HUES64 (cell line): ENCODE results near the gene CD96. TPM values are rescaled to one million over a fixed set of nuclear protein-coding genes. Genes with fewer than 3 reads are reported as not detected.
"Not testable (repeated sequence)": the region's sequence is repeated elsewhere in the genome, so short reads cannot be mapped to it uniquely, and the experiment has no call there.

Experiments
- H3K27ac ChIP-seq: 2 replicates; pipeline ENCODE4 v1.7.0; 2013; ENCODE audit warnings: low read depth, low read length, inconsistent platforms
- H3K27me3 ChIP-seq: 2 replicates; pipeline ENCODE4 v1.6.1; 2013; ENCODE audit warnings: mild to moderate bottlenecking, low read length; ENCODE audit not compliant: insufficient read depth
- H3K36me3 ChIP-seq: 2 replicates; pipeline ENCODE4 v1.6.1; 2013; ENCODE audit warnings: mild to moderate bottlenecking, low read length; ENCODE audit not compliant: insufficient read depth
- H3K4me1 ChIP-seq: 2 replicates; pipeline ENCODE4 v1.6.1; 2013; ENCODE audit warnings: mild to moderate bottlenecking, low read length, moderate library complexity; ENCODE audit not compliant: insufficient read depth
- H3K4me3 ChIP-seq: 2 replicates; pipeline ENCODE4 v1.5.1; 2013; ENCODE audit warnings: mild to moderate bottlenecking, low read length, moderate library complexity
- H3K9ac ChIP-seq: 2 replicates; pipeline ENCODE4 v1.6.1; 2013; ENCODE audit warnings: mild to moderate bottlenecking, low read depth, low read length
- H3K9me3 ChIP-seq: 2 replicates; pipeline ENCODE4 v1.6.1; 2013; ENCODE audit warnings: low read depth, low read length; ENCODE audit not compliant: insufficient read depth
- WGBS: fragments of 150-250, 120-280 bp; methylation state at CpG from one replicate; pipeline ENCODE4 v1.1.7; 2013; ENCODE audit warnings: missing lambda C conversion rate; 5-methylcytosine and 5-hydroxymethylcytosine counted together
- polyA plus RNA-seq, 2 experiments: library from polyadenylated mRNA; stranded (reverse); fragments of 50-300 nt; gene quantifications; one replicate each; pipeline ENCODE4 v1.2.3, GENCODE V29; 2013

Gene CD96, protein sequence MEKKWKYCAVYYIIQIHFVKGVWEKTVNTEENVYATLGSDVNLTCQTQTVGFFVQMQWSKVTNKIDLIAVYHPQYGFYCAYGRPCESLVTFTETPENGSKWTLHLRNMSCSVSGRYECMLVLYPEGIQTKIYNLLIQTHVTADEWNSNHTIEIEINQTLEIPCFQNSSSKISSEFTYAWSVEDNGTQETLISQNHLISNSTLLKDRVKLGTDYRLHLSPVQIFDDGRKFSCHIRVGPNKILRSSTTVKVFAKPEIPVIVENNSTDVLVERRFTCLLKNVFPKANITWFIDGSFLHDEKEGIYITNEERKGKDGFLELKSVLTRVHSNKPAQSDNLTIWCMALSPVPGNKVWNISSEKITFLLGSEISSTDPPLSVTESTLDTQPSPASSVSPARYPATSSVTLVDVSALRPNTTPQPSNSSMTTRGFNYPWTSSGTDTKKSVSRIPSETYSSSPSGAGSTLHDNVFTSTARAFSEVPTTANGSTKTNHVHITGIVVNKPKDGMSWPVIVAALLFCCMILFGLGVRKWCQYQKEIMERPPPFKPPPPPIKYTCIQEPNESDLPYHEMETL
- polyA plus RNA-seq (2013, experiment 1 of 2) = not detected
- polyA plus RNA-seq (2013, experiment 2 of 2) = not detected

DNA sequence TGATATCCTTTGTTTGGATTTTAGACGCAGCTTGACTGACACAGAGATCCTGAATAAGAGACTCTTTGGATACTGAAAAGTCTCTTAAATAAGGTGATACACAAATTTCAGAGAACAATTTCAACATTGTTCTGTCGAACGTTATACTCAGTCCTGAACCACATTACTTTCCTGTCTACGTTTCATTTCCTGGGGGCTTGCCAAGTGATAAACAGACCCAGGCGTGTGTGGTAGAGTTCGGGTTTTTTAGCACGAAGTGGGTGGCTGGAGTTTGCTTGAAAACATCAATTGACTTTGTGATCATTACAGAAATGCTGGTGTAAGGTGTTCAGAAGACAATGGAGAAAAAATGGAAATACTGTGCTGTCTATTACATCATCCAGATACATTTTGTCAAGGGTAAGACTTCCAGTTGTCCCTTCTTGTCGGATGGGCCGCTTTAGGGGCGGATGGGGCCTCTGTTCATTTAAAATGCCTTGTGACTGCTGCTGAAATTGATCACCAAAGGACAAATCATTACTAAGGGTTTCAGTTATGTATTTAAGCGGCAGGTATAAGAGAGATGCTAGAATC, at the start of gene CD96:
Gene CD96 (plus strand): TSS at position 287 of the 573 bp plus-strand sequence. CDS start 52 bp downstream, at position 339.
- H3K4me3 ChIP-seq = no peak within 1 kb of the TSS
- no peaks in the 10 kb centered on the region for H3K9me3 ChIP-seq
- H3K9ac ChIP-seq = no peak within 1 kb of the TSS
- WGBS = 95% methylated on average over 11 of the region's 11 CpGs
- H3K27me3 ChIP-seq = no peaks in the 10 kb centered on the region
- no peaks in the 10 kb centered on the region for H3K36me3 ChIP-seq
- H3K4me1 ChIP-seq = peaks cover 4% of the 10 kb centered on the region; the same call in 1 of the 2 replicates
- H3K27ac ChIP-seq = no peak within 1 kb of the TSS

DNA sequence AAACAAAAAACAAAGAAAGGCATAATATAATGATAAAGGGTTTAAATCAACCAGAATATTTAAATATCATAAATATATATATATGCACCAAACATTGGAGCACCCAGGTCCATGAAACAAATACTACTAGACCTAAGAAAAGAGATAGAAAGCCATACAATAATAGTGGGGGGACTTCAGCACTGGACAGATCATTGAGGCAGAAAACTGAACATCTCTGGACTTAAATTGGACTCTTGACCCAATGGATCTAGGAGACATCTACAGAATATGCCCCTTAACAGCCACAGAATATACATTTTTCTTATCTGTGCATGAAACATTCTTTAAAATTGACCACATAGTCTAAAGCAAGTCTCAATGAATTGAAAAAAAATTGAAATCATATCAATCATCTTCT, 48.7 kb upstream of the CD96 start:
- H3K4me3 ChIP-seq = no peak overlapping the region
- no peak overlapping the region for H3K27ac ChIP-seq
- H3K9ac ChIP-seq = no peak overlapping the region
- no peaks in the 10 kb centered on the region for H3K27me3 ChIP-seq
- H3K4me1 ChIP-seq = no peaks in the 10 kb centered on the region
- H3K9me3 ChIP-seq = no peaks in the 10 kb centered on the region
- no peaks in the 10 kb centered on the region for H3K36me3 ChIP-seq

DNA sequence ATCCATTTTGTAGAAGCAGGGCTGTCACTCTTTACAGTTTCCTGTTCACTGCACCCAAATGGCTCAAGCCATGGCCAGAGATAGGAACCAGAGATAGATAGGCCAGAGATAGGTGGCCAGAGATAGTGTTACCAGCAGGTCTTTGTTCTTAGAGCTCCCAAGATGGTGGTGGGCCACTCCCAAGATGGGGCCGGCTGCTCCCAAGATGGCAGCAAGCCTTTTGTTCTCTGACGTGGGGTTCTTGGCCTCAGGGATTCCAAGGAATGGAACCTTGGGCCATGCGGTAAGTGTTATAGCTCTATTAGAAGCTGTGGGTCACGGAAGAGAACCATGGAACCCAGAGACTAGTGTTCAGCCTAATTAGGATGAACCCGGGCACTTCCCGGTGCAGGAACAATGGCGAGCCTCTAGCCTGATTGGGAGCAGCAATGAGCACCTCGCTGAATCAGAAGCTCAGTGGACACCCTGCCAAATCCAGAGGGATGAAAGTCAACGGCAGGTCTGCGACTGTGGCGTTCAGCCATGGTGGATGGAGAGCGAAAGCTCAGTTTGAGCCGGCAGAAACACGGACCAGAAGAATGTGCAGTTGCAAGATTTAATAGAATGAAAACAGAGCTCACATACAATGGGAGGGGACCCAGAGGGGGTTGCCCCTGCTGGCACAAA, 45.0 kb upstream of the CD96 start:
- H3K27me3 ChIP-seq = no peaks in the 10 kb centered on the region
- H3K27ac ChIP-seq = no peak overlapping the region
- no peak overlapping the region for H3K4me3 ChIP-seq
- no peaks in the 10 kb centered on the region for H3K36me3 ChIP-seq
- H3K9me3 ChIP-seq = no peaks in the 10 kb centered on the region
- WGBS = 89% methylated on average over 14 of the region's 14 CpGs
- no peak overlapping the region for H3K9ac ChIP-seq
- H3K4me1 ChIP-seq = no peaks in the 10 kb centered on the region

DNA sequence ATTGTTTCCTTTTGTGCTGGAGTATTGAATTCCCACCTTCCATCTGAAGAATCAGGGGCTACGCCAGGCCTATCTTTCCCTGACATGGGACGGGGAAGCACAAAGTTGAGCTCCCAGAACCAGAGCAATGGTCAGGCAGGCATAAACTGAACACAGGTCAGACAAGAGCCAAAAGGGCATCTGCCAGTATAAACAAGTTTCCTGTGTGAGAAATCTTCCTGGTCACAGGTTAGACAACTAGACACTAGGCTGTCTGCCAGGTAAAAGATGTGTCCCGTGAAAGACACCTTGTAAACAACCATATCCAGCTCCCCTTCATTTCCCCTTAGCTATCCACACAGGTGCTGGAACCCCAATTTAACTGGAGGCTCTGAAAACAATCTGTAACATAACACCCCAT, 44.0 kb upstream of the CD96 start:
- no peaks in the 10 kb centered on the region for H3K4me1 ChIP-seq
- WGBS = 95% methylated on average over 3 of the region's 3 CpGs
- H3K4me3 ChIP-seq = no peak overlapping the region
- no peaks in the 10 kb centered on the region for H3K36me3 ChIP-seq
- H3K9ac ChIP-seq = no peak overlapping the region
- H3K9me3 ChIP-seq = no peaks in the 10 kb centered on the region
- H3K27ac ChIP-seq = no peak overlapping the region
- no peaks in the 10 kb centered on the region for H3K27me3 ChIP-seq

DNA sequence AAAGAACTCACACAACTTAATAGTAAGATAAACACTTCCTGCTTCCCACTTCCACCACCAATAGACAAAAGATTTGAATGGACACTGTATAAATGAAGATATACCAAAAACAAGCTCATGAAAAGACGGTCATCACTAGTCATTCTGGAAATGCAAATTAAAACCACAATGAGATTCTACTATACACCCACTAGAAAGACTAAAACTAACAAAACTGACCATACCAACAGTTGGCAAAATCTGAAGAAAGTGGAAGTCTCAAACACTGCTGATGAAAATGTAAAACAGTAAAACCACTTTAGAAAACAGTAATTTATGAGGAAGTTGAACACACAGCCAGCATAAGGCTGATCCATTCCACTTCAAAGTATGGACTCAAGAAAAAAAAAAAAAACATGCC, 35.6 kb upstream of the CD96 start:
- Histone ChIP-seq H3K27ac (no peak overlapping the region), H3K4me1 (no peaks in the 10 kb centered on the region), H3K4me3 (no peak overlapping the region), H3K9ac (no peak overlapping the region), H3K9me3 (no peaks in the 10 kb centered on the region), H3K36me3 (no peaks in the 10 kb centered on the region), H3K27me3 (no peaks in the 10 kb centered on the region)
- WGBS = 91% methylated on average over 1 of the region's 1 CpG

DNA sequence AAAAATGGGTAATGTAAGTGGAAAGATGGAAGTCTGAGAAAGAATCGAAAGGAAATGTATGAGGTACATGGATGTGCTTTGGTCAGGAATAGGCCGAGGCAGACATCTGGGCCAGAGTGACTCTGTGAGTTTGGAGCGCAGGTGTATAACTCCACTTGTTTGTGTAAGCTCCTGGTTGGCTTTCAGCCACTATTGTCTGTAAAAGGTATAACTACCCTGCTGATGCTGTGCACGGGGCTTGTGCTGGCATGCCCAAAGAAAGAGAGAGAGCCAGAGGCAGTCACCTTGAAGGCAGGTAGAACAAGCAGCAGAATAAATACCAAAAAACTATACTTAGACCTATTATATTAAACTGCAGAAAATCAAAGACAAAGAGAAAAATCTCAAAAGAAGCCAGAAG, 32.7 kb upstream of the CD96 start:
- Histone ChIP-seq H3K4me1 (no peaks in the 10 kb centered on the region), H3K9me3 (no peaks in the 10 kb centered on the region), H3K36me3 (no peaks in the 10 kb centered on the region), H3K9ac (no peak overlapping the region), H3K27me3 (no peaks in the 10 kb centered on the region), H3K4me3 (no peak overlapping the region), H3K27ac (no peak overlapping the region)
- 92% methylated on average over 4 of the region's 4 CpGs for WGBS

DNA sequence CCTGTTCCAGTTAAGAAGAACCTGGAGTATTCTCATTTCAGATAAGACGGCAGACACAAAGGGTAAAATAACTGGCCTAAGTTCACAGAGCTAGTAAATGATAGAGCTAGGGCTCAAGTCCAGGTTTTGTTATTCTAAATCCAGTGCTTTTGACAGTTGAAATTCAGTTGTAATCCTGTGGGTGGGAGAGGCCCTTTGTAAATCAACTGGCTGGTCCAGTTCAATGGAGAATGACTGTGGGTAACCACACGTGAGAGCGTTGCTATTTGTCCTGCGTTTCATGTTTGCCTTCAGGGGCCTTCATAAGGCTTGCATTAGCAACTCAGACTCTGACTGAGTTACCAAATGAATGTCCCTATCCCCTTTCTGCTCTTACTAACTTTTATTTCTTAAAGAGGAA, 24.2 kb upstream of the CD96 start:
- Histone ChIP-seq H3K4me3 (no peak overlapping the region), H3K9ac (no peak overlapping the region), H3K9me3 (no peaks in the 10 kb centered on the region), H3K27ac (no peak overlapping the region), H3K4me1 (peaks cover 6% of the 10 kb centered on the region), H3K36me3 (no peaks in the 10 kb centered on the region), H3K27me3 (no peaks in the 10 kb centered on the region)
- WGBS = 75% methylated on average over 4 of the region's 4 CpGs

DNA sequence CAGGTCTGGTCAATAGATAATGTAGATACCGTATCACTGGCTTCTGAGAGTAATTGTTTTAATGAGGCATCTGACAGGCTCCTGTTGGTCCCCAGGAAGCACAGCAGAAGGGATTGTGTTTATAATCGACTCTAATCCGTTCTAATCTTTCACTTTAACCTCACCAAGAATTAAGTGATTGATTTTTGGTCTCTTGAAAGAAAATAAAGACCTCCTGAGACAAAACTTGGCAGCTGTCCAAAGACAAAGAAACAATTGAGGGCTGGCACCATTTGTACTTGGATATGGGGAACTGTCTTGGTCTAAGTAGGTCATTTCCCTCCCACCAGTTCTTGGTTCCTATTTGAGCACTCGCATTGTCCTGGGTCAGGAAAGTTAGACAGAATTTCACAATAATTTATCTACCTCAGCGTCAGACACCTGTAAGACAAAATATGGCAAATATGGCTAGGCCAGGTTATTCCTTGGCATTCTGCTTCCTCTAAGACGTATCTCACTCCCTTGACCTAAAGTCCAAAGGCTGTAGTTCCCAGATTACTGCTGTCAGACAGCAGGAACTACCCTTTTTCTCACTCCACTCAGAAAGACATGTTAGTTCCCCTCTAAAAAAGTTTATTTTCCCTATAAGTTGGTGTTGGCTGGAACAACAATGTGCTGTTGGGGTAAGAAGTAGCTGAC, 22.7 kb upstream of the CD96 start:
- Histone ChIP-seq H3K27ac (no peak overlapping the region), H3K27me3 (no peaks in the 10 kb centered on the region), H3K4me1 (peaks cover 6% of the 10 kb centered on the region), H3K9me3 (no peaks in the 10 kb centered on the region), H3K4me3 (no peak overlapping the region), H3K9ac (no peak overlapping the region), H3K36me3 (no peaks in the 10 kb centered on the region)
- WGBS = 93% methylated on average over 4 of the region's 6 CpGs

DNA sequence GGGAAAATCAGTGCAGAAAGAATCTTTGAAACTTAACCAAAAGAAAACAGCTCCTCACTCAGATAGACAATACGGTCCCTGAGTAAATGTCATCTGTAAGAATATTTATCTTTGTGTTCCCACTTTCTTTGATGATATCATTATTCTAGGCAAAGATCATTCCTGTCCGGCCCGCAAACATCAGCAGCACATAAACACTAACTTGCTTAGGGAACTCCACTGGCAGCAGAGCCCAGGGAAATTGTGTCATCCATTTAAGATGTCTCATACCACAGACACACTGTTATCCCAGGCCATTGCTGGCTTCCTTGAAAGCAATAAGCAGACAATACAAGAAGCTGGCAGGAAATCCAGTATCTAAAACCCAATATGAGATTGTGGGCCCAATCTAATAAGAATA, 20.1 kb upstream of the CD96 start:
- Histone ChIP-seq H3K27ac (no peak overlapping the region), H3K4me1 (peaks cover 6% of the 10 kb centered on the region), H3K27me3 (no peaks in the 10 kb centered on the region), H3K4me3 (no peak overlapping the region), H3K9me3 (no peaks in the 10 kb centered on the region), H3K36me3 (no peaks in the 10 kb centered on the region), H3K9ac (no peak overlapping the region)
- WGBS = 96% methylated on average over 2 of the region's 3 CpGs

DNA sequence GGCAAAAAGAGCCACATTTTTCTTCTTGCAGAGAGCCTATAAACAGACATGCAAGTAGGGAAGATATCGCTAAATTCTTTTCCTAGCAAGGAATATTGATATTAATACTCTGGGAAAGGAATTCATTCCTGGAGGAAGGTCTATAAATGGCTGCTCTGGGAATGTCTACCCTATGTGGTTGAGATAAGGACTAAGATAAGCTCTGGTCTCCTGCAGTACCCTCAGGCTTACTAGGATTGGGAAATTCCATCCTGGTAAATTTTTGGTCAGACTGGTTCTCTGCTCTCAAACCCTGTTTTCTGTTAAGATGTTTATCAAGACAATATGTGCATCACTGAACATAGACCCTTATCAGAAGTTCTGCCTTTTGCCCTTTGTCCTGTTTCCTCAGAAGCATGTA, 17.5 kb upstream of the CD96 start:
- 100% methylated on average over 1 of the region's 1 CpG for WGBS
- not testable (repeated sequence) for H3K9ac ChIP-seq, H3K9me3 ChIP-seq

DNA sequence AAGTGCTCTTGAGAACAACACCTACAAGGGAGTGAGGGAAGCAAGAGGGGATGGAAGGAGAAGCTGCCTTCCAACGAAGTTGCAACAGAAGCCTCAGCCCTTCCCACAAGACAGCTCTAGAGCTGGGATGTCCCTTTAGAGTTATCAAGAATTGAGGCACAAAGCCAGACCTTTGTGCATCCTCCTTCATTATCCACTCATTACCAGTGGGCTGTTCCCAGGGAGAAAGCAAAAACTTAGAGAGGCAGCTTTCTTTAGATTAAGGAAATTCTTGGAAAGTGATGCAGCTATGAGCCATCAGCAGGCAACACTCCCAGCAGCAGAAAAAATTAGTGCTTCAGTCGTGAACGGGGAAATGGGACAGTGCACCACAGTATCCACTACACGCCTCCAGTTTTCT, 10.6 kb upstream of the CD96 start:
- Histone ChIP-seq H3K9ac (no peak overlapping the region), H3K27ac (no peak overlapping the region), H3K4me3 (no peak overlapping the region), H3K27me3 (no peaks in the 10 kb centered on the region), H3K9me3 (no peaks in the 10 kb centered on the region), H3K36me3 (no peaks in the 10 kb centered on the region), H3K4me1 (no peaks in the 10 kb centered on the region)
- WGBS = 89% methylated on average over 3 of the region's 4 CpGs

More for the DNA sequence above, 17.5 kb upstream of the CD96 start:
- not testable (repeated sequence) for H3K27ac ChIP-seq, H3K36me3 ChIP-seq, H3K4me1 ChIP-seq, H3K27me3 ChIP-seq, H3K4me3 ChIP-seq
